ENCODE results near the gene GPR158. TPM values are rescaled to one million over a fixed set of nuclear protein-coding genes. Genes with fewer than 3 reads are reported as not detected.

Gene GPR158
- total and polyA plus RNA-seq, 2 donors from 2014 or later, result 0.09 to 0.22 TPM

GRCh38 chr10:25280573-25280972 is 105.8 kb downstream of the GPR158 start:
- DNase-seq, result no peak
- Histone ChIP-seq H3K4me3 (ENCODE audit: low read length in 3 of 3) (no peak overlapping the region), H3K4me1 (ENCODE audit: control insufficient read depth in 2 of 3, insufficient read depth in 2 of 3, low read depth in 1 of 3, low read length in 3 of 3) (no peaks in the 10 kb centered on the region), H3K9me3 (ENCODE audit: control insufficient read depth in 2 of 3, insufficient read depth in 1 of 3, low read length in 3 of 3) (peaks cover 0 to 6% (median 2%) of the 10 kb centered on the region in 3 donors), H3K27ac (ENCODE audit: low read depth in 2 of 2, low read length in 2 of 2) (no peak overlapping the region), H3K27me3 (ENCODE audit: control insufficient read depth, insufficient read depth, low read length) (no peaks in the 10 kb centered on the region), H3K9ac (ENCODE audit: low read length in 3 of 3) (no peak overlapping the region), H3K36me3 (ENCODE audit: control insufficient read depth in 2 of 3, insufficient read depth in 3 of 3, low read length in 3 of 3) (no peaks in the 10 kb centered on the region)
- intact Hi-C loops (cut with DNase I), result no loop called here
- no peak for FAIRE-seq
- no peak for TF ChIP-seq CTCF (IDR thresholded peaks at IDR 0.05; ENCODE audit: borderline replicate concordance, extremely low read depth, insufficient read depth)

GRCh38 chr10:25285809-25286208 is 111.0 kb downstream of the GPR158 start:
- FAIRE-seq, result no peak
- H3K4me1 ChIP-seq (ENCODE audit: control insufficient read depth in 2 of 3, insufficient read depth in 2 of 3, low read depth in 1 of 3, low read length in 3 of 3), result no peaks in the 10 kb centered on the region
- H3K36me3 ChIP-seq (ENCODE audit: control insufficient read depth in 2 of 3, insufficient read depth in 3 of 3, low read length in 3 of 3), result no peaks in the 10 kb centered on the region

GRCh38 chr10:25288181-25288580 is 113.4 kb downstream of the GPR158 start:
- DNase-seq, result no peak
- intact Hi-C loops (cut with DNase I), result no loop called here
- no peaks in the 10 kb centered on the region for H3K36me3 ChIP-seq (ENCODE audit: control insufficient read depth in 2 of 3, insufficient read depth in 3 of 3, low read length in 3 of 3)
- H3K4me3 ChIP-seq (ENCODE audit: low read length in 3 of 3), result no peak overlapping the region
- no peak overlapping the region for H3K27ac ChIP-seq (ENCODE audit: low read depth in 2 of 2, low read length in 2 of 2)
- peaks cover 0 to 5% (median 0%) of the 10 kb centered on the region in 3 donors for H3K9me3 ChIP-seq (ENCODE audit: control insufficient read depth in 2 of 3, insufficient read depth in 1 of 3, low read length in 3 of 3)
- no peak for FAIRE-seq
- H3K27me3 ChIP-seq (ENCODE audit: control insufficient read depth, insufficient read depth, low read length), result no peaks in the 10 kb centered on the region
- H3K9ac ChIP-seq (ENCODE audit: low read length in 3 of 3), result no peak overlapping the region
- H3K4me1 ChIP-seq (ENCODE audit: control insufficient read depth in 2 of 3, insufficient read depth in 2 of 3, low read depth in 1 of 3, low read length in 3 of 3), result no peaks in the 10 kb centered on the region
- no peak for TF ChIP-seq CTCF (IDR thresholded peaks at IDR 0.05; ENCODE audit: borderline replicate concordance, extremely low read depth, insufficient read depth)

More at GRCh38 chr10:25285809-25286208, 111.0 kb downstream of the GPR158 start:
- Histone ChIP-seq H3K27me3 (ENCODE audit: control insufficient read depth, insufficient read depth, low read length) (no peaks in the 10 kb centered on the region), H3K27ac (ENCODE audit: low read depth in 2 of 2, low read length in 2 of 2) (no peak overlapping the region), H3K4me3 (ENCODE audit: low read length in 3 of 3) (no peak overlapping the region), H3K9me3 (ENCODE audit: control insufficient read depth in 2 of 3, insufficient read depth in 1 of 3, low read length in 3 of 3) (peaks cover 0 to 5% (median 0%) of the 10 kb centered on the region in 3 donors), H3K9ac (ENCODE audit: low read length in 3 of 3) (no peak overlapping the region)
- intact Hi-C loops (cut with DNase I), result no loop called here
- DNase-seq, result no peak
- no peak for TF ChIP-seq CTCF (IDR thresholded peaks at IDR 0.05; ENCODE audit: borderline replicate concordance, extremely low read depth, insufficient read depth)
